Measurements from ENCODE around the gene EBP. TPM values are rescaled to one million over a fixed set of nuclear protein-coding genes. Genes with fewer than 3 reads are reported as not detected.

Gene EBP
- total RNA-seq (2021; fragmentation: NEBNext Ultra II Directional; extraction: Animal tissue kit (Norgen Biotek cat#: 25700)) (143 and 145 TPM in 2 replicates), polyA plus RNA-seq (2011; rRNA removed) (286 and 288 TPM in 2 replicates), polyA minus RNA-seq (2011; rRNA and poly(A)+ RNA removed) (234 and 273 TPM in 2 replicates)
- 201 TPM for polyA plus RNA-seq (2011; cell fraction: cytosol; rRNA removed)
- 280 TPM for polyA plus RNA-seq (2011; cell fraction: nucleus; rRNA removed)
- polyA plus RNA-seq (2012, experiment 1 of 2), result 113 to 201 TPM (median 196 TPM) in 4 replicates
- 239 TPM for polyA plus RNA-seq (2012, experiment 2 of 2)
- polyA plus RNA-seq (2013, experiment 1 of 2), result 197 TPM
- 213 TPM for polyA plus RNA-seq (2013, experiment 2 of 2)
- 97.8 TPM for polyA minus RNA-seq (2011; cell fraction: cytosol; rRNA and poly(A)+ RNA removed)
- 59.6 TPM for polyA minus RNA-seq (2011; cell fraction: nucleus; rRNA and poly(A)+ RNA removed)
- long read RNA-seq, experiment 1, transcript EBP-205 (5 exons, 1,775 nt), result major isoform, 41 of 66 reads
- long read RNA-seq, experiment 1, transcript EBP-206 (5 exons, 796 nt), result minor isoform, 5 of 66 reads
- long read RNA-seq, experiment 1, partial matches to known transcripts, result 8 of 66 reads
- long read RNA-seq, experiment 1, other reads (novel, unspliced or antisense), result 8 of 66 reads
- long read RNA-seq, experiment 2, transcript EBP-201 (5 exons, 904 nt), result minor isoform, 21 of 67 reads
- long read RNA-seq, experiment 2, transcript EBP-206 (5 exons, 796 nt), result minor isoform, 10 of 67 reads
- long read RNA-seq, experiment 2, transcript EBP-205 (5 exons, 1,775 nt), result major isoform, 24 of 67 reads
- long read RNA-seq, experiment 2, partial matches to known transcripts, result 3 of 67 reads
- long read RNA-seq, experiment 2, other reads (novel, unspliced or antisense), result 9 of 67 reads

GRCh38 chrX:48521353-48522243 is at the start of gene EBP:
Gene EBP (plus strand): TSS chrX:48521808. CDS start chrX:48523772, 1,964 bp downstream.
- Histone ChIP-seq H4K8ac (ENCODE audit: extremely low read depth, insufficient read depth, low read length) (peak within 1 kb of the TSS; percentile 68; the same call in 1 of the 2 replicates), H2BK5ac (ENCODE audit: low read depth, low read length) (peak within 1 kb of the TSS; percentile 85; the same call in 1 of the 2 replicates), H3K9me3 (ENCODE audit: insufficient read depth in 2 of 2, low read depth in 1 of 2, low read length in 1 of 2) (no peaks in the 10 kb centered on the region), H3K4me3 (ENCODE audit: extremely low read depth in 1 of 4, insufficient read depth in 2 of 4, low read depth in 3 of 4, low read length in 4 of 4) (peak within 1 kb of the TSS; percentile 70 to 83 (median 74)), H3K23ac (ENCODE audit: insufficient read length) (no peak within 1 kb of the TSS), H2BK120ac (replicated peaks; ENCODE audit: low read depth, low read length) (peak within 1 kb of the TSS; percentile 72), H4K91ac (replicated peaks; ENCODE audit: insufficient read length, low read length) (no peak within 1 kb of the TSS), H4K20me1 (replicated peaks in 1 of 2; ENCODE audit: control insufficient read depth in 1 of 2, insufficient read depth in 2 of 2, low read length in 2 of 2) (no peaks in the 10 kb centered on the region), H3K56ac (replicated peaks; ENCODE audit: insufficient read length, low read depth, low read length) (peak within 1 kb of the TSS; percentile 39), H3K27ac (ENCODE audit: low read depth, low read length) (peak within 1 kb of the TSS; percentile 79), H3K23me2 (ENCODE audit: low read depth, low read length) (peaks cover 2% of the 10 kb centered on the region; the same call in 1 of the 2 replicates), H3K14ac (ENCODE audit: insufficient read length) (no peak within 1 kb of the TSS), H2AK5ac (ENCODE audit: low read depth, low read length) (no peak within 1 kb of the TSS; the same call in 1 of the 2 replicates), H3K36me3 (ENCODE audit: control insufficient read depth in 2 of 4, insufficient read depth in 4 of 4, low read length in 3 of 4) (peaks cover 2 to 19% (median 8%) of the 10 kb centered on the region in 4 experiments), H2BK20ac (ENCODE audit: low read length) (no peak within 1 kb of the TSS), H3K79me2 (ENCODE audit: control insufficient read depth in 1 of 2, insufficient read depth in 2 of 2, low read length in 2 of 2) (peaks cover 0 to 9% of the 10 kb centered on the region in 2 experiments; a peak in 2 of 4 replicates), H2BK12ac (ENCODE audit: low read depth, low read length) (0 out of 2 replicates have a peak within 1 kb of the TSS, but pooled peaks have one; percentile 19), H4K5ac (ENCODE audit: insufficient read length, low read depth, low read length) (peak within 1 kb of the TSS; percentile 66), H3K79me1 (ENCODE audit: low read depth, low read length) (no peaks in the 10 kb centered on the region), H3K18ac (ENCODE audit: extremely low read depth, low read length) (peak within 1 kb of the TSS; percentile 78; the same call in 1 of the 2 replicates), H3K27me3 (replicated peaks in 1 of 4; ENCODE audit: control insufficient read depth in 3 of 4, extremely low read depth in 1 of 4, insufficient read depth in 3 of 4, low read length in 3 of 4) (no peaks in the 10 kb centered on the region), H3K4ac (replicated peaks; ENCODE audit: insufficient read length, low read depth, low read length) (peak within 1 kb of the TSS; percentile 32), H3K4me2 (ENCODE audit: insufficient read depth in 1 of 2, low read depth in 2 of 2, low read length in 2 of 2) (peak within 1 kb of the TSS; percentile 58 to 84), H2BK15ac (ENCODE audit: low read length) (no peak within 1 kb of the TSS), H3K9ac (replicated peaks in 1 of 4; ENCODE audit: extremely low read depth in 1 of 4, low read depth in 3 of 4, low read length in 3 of 4) (peak within 1 kb of the TSS; percentile 66 to 86 (median 80)), H3K4me1 (replicated peaks in 1 of 4; ENCODE audit: control insufficient read depth in 3 of 4, insufficient read depth in 4 of 4, low read length in 3 of 4) (peaks cover 0 to 5% (median 0%) of the 10 kb centered on the region in 4 experiments; a peak in 1 of 7 replicates), H2AFZ (ENCODE audit: low read length) (peak within 1 kb of the TSS; percentile 83; the same call in 1 of the 2 replicates)
- ChIA-PET CTCF (ENCODE audit: partially characterized antibody) (no interaction called here), POLR2A (ENCODE audit: partially characterized antibody) (interaction anchor here (0.8 to 1.4 kb wide), 5 partner anchors 10 to 66 kb away, joined by 3 to 5 read pairs (median 3); partner anchors contain the start of gene RBM3)
- WGBS, 2 experiments (ENCODE audit: extremely low coverage in 1 of 2, insufficient coverage in 1 of 2, insufficient read length in 1 of 2, insufficient replicate concordance in 2 of 2, low coverage in 1 of 2, low lambda C conversion rate in 2 of 2, missing lambda C conversion rate in 1 of 2), result 3% methylated on average over 35 of the region's 66 CpGs; no CpG with 5 or more reads in 1 of the 2 experiments
- DNase-seq (ENCODE audit: low read depth in 1 of 2, low spot score in 2 of 2) (peak; percentile 70 to 88), FAIRE-seq (peak; percentile 28)
- peak; percentile 27; the same call in 1 of the 2 replicates for TF ChIP-seq TBP (IDR thresholded peaks at IDR 0.05; ENCODE audit: low read depth, low read length)
- peak; percentile 33; the same call in 1 of the 2 replicates for TF ChIP-seq TAF1 (IDR thresholded peaks at IDR 0.05; ENCODE audit: low read depth, low read length)
- peak; percentile 31; the same call in 1 of the 2 replicates for TF ChIP-seq NRF1 (IDR thresholded peaks at IDR 0.05; ENCODE audit: low read depth, low read length)
- TF ChIP-seq POU5F1 (IDR thresholded peaks at IDR 0.05; ENCODE audit: low read depth, low read length), result no peak
- peak; percentile 52 for TF ChIP-seq TAF7 (optimal IDR thresholded peaks at IDR 0.05; ENCODE audit: borderline replicate concordance, low read depth, low read length)
- peak in 1 of 2 experiments; percentile 84; a peak in 2 of 3 replicates for TF ChIP-seq POLR2A (IDR thresholded peaks at IDR 0.05; ENCODE audit: control extremely low read depth in 1 of 2, low read depth in 2 of 2, low read length in 2 of 2)
- TF ChIP-seq YY1 (IDR thresholded peaks at IDR 0.05; ENCODE audit: low read depth, low read length), result peak; percentile 81
